Right lobe of liver (tissue), 4 donors: ENCODE data around the gene PALMD.

Experiments
- CTCF ChIP-seq, 4 donors: fragments of 200-600 bp in 3 of 4; fragments of 450-650 bp in 1 of 4; IDR thresholded peaks; one replicate each; pipeline versions ENCODE4 v1.5.1 to v1.8.0; 2016 to 2022; ENCODE audit warnings: antibody characterized with exemption in 4 of 4, mild to moderate bottlenecking in 2 of 4
- POLR2A ChIP-seq: fragments of 450-650 bp; IDR thresholded peaks from one replicate; pipeline ENCODE4 v1.6.1; 2017; ENCODE audit warnings: antibody characterized with exemption, mild to moderate bottlenecking
- donor health status: DM: no; HTN: no; CAD: no.
- donor health status: DM: no; HTN: no; CAD: no.
- donor health status: DM: no; HTN: yes; CAD: no.

GRCh38 chr1:99676876-99677275 is 31.0 kb downstream of the PALMD start:
- TF ChIP-seq CTCF (IDR thresholded peaks at IDR 0.05) (no peak), POLR2A (no peak)
